CD4-positive, alpha-beta T cell (primary cell): ENCODE measurements around the gene LDHB. TPM values are rescaled to one million over a fixed set of nuclear protein-coding genes. Genes with fewer than 3 reads are reported as not detected.
"Not testable (repeated sequence)": the region's sequence is repeated elsewhere in the genome, so short reads cannot be mapped to it uniquely, and the experiment has no call there.

ENCODE experiments used
- ATAC-seq: fragments of 200-7000 bp; cut with Tn5 transposase; one replicate; pipeline ENCODE4 v1.10.0; 2022; ENCODE audit warnings: mild to moderate bottlenecking; ENCODE audit not compliant: poor library complexity
- CTCF ChIA-PET: fragments of 350-600 bp; sonication (Branson Sonifier 250); formaldehyde crosslinking; loops from one replicate; lab custom pipeline; 2021; ENCODE audit warnings: antibody characterized with exemption, inconsistent platforms; lab: Charles Lee
- POLR2A ChIA-PET: fragments of 350-600 bp; sonication (Branson Sonifier 250); formaldehyde crosslinking; loops from one replicate; lab custom pipeline; 2021; ENCODE audit warnings: antibody characterized with exemption, inconsistent platforms; lab: Charles Lee
- DNase-seq, 14 experiments: peaks; one replicate each; pipeline ENCODE4 v3.0.0-alpha.2; 2013 to 2020; ENCODE audit warnings: mixed read lengths in 2 of 14
- H3K27ac ChIP-seq, 2 donors: one replicate each; pipeline versions ENCODE4 v1.5.1 to v1.7.0; 2013; ENCODE audit warnings: low read length in 2 of 2, low read depth in 1 of 2, mild to moderate bottlenecking in 1 of 2
- H3K27me3 ChIP-seq, 2 experiments: 1 replicate in 1 of 2; 2 replicates in 1 of 2; pipeline versions ENCODE4 v1.6.1 to v1.7.0; 2013; ENCODE audit warnings: low read length in 2 of 2, control low read depth in 1 of 2, mild to moderate bottlenecking in 1 of 2, moderate library complexity in 1 of 2; ENCODE audit not compliant: insufficient read depth in 2 of 2, control insufficient read depth in 1 of 2
- H3K36me3 ChIP-seq: one replicate; pipeline ENCODE4 v1.6.1; 2013; ENCODE audit warnings: low read length, control low read depth; ENCODE audit not compliant: insufficient read depth
- H3K4me1 ChIP-seq: one replicate; pipeline ENCODE4 v1.6.1; 2013; ENCODE audit warnings: low read length, control low read depth; ENCODE audit not compliant: insufficient read depth
- H3K4me3 ChIP-seq: one replicate; pipeline ENCODE4 v1.5.1; 2013; ENCODE audit warnings: mild to moderate bottlenecking, low read length, moderate library complexity
- H3K9me3 ChIP-seq, 2 experiments: 1 replicate in 1 of 2; 2 replicates in 1 of 2; pipeline versions ENCODE4 v1.6.1 to v1.7.0; 2013; ENCODE audit warnings: low read length in 2 of 2, mild to moderate bottlenecking in 2 of 2, control low read depth in 1 of 2, moderate library complexity in 1 of 2; ENCODE audit not compliant: control insufficient read depth in 1 of 2, insufficient read depth in 1 of 2
- H3K27ac Mint-ChIP-seq: one replicate; pipeline ENCODE4 v1.8.0; 2020; ENCODE audit warnings: mixed read lengths
- H3K27me3 Mint-ChIP-seq: one replicate; pipeline ENCODE4 v1.8.0; 2021; ENCODE audit warnings: mixed read lengths
- H3K36me3 Mint-ChIP-seq: one replicate; pipeline ENCODE4 v1.8.0; 2021; ENCODE audit warnings: low read depth, mixed read lengths
- H3K4me1 Mint-ChIP-seq: one replicate; pipeline ENCODE4 v1.8.0; 2021; ENCODE audit warnings: low read depth, mixed read lengths
- H3K4me3 Mint-ChIP-seq: one replicate; pipeline ENCODE4 v1.8.0; 2020; ENCODE audit warnings: mild to moderate bottlenecking, mixed read lengths
- H3K9me3 Mint-ChIP-seq: one replicate; pipeline ENCODE4 v1.8.0; 2020; ENCODE audit warnings: mixed read lengths
- CTCF ChIP-seq: fragments of 200-600 bp; IDR thresholded peaks from one replicate; pipeline ENCODE4 v1.8.0; 2022; ENCODE audit warnings: antibody characterized with exemption, mild to moderate bottlenecking
- intact Hi-C, 2 experiments: fragments of 100-400 bp; cut with DNase I in 1 of 2; cut with micrococcal nuclease in 1 of 2; formaldehyde crosslinking; loops; one replicate each; pipeline versions ENCODE4 v1.15.1 to v1.9.0; 2023 to 2025; cut with DNase I, micrococcal nuclease
- total RNA-seq, 174 experiments: library from RNA in 2 of 174; stranded (reverse) in 2 of 174; gene quantifications; one replicate each; pipeline ENCODE4 v1.2.3 and lab custom pipeline; 2021 to 2026

Gene LDHB
- total RNA-seq, 2 experiments from 2014 or later: 559 to 605 TPM

GRCh38 chr12:21675096-21675495, 17.5 kb upstream of the LDHB start:
- Mint-ChIP-seq H3K4me1 (peaks cover 51% of the 10 kb centered on the region), H3K36me3 (no peaks in the 10 kb centered on the region), H3K27ac (peak overlapping the region; percentile 83), H3K27me3 (no peaks in the 10 kb centered on the region), H3K9me3 (no peaks in the 10 kb centered on the region), H3K4me3 (no peak overlapping the region)
- TF ChIP-seq CTCF: no peak
- ATAC-seq (no peak), DNase-seq (no peak)
- ChIA-PET CTCF (no interaction called here), POLR2A (interaction anchor here (7.2 kb wide), 1 partner anchor 18 kb away, joined by 152 read pairs; the partner anchor contains the start of gene LDHB)
- Histone ChIP-seq H3K4me1 (peaks cover 40% of the 10 kb centered on the region), H3K4me3 (no peak overlapping the region), H3K27ac (no peak overlapping the region), H3K27me3 (no peaks in the 10 kb centered on the region), H3K9me3 (no peaks in the 10 kb centered on the region), H3K36me3 (no peaks in the 10 kb centered on the region)
- intact Hi-C loops: loop anchor here (2.0 to 5.0 kb wide), 3 partner anchors 14 to 378 kb away; no protein-coding TSS in a partner anchor

- H3K27ac Mint-ChIP-seq, H3K9me3 ChIP-seq, H3K27me3 ChIP-seq, H3K9me3 Mint-ChIP-seq, H3K36me3 ChIP-seq, CTCF ChIA-PET, H3K4me3 ChIP-seq, ATAC-seq, H3K27ac ChIP-seq, H3K36me3 Mint-ChIP-seq, H3K27me3 Mint-ChIP-seq, H3K4me3 Mint-ChIP-seq, DNase-seq: not testable (repeated sequence)
- H3K4me1 ChIP-seq: peaks cover 37% of the 10 kb centered on the region
- POLR2A ChIA-PET: interaction anchor here (1.8 kb wide), 1 partner anchor 17 kb away, joined by 7 read pairs; the partner anchor contains the start of gene LDHB
- intact Hi-C loops: loop anchor here in 1 of 2 experiments (2.0 kb wide), 1 partner anchor 13 kb away; no protein-coding TSS in a partner anchor
- peaks cover 40% of the 10 kb centered on the region for H3K4me1 Mint-ChIP-seq
Observed at GRCh38 chr12:21673830-21674552, 16.3 kb upstream of the LDHB start.

GRCh38 chr12:21672146-21672545, 14.5 kb upstream of the LDHB start:
- ATAC-seq: no peak
- no peaks in the 10 kb centered on the region for H3K27me3 Mint-ChIP-seq
- no peaks in the 10 kb centered on the region for H3K9me3 ChIP-seq
- peaks cover 26% of the 10 kb centered on the region for H3K4me1 ChIP-seq
- H3K4me1 Mint-ChIP-seq: peaks cover 22% of the 10 kb centered on the region
- H3K4me3 ChIP-seq: no peak overlapping the region
- POLR2A ChIA-PET: no interaction called here
- no peaks in the 10 kb centered on the region for H3K27me3 ChIP-seq
- no peak for TF ChIP-seq CTCF
- CTCF ChIA-PET: no interaction called here
- H3K36me3 Mint-ChIP-seq: no peaks in the 10 kb centered on the region
- H3K4me3 Mint-ChIP-seq: no peak overlapping the region
- intact Hi-C loops: no loop called here
- no peak overlapping the region for H3K27ac ChIP-seq
- H3K36me3 ChIP-seq: no peaks in the 10 kb centered on the region
- no peaks in the 10 kb centered on the region for H3K9me3 Mint-ChIP-seq
- no peak overlapping the region for H3K27ac Mint-ChIP-seq
- no peak for DNase-seq
